ENCODE data around the gene DNAH10.

GRCh38 chr12:123763093-123763492 lies 992 bp downstream of the DNAH10 start:
- TF ChIP-seq BACH2 (CRISPR knock-in tag; IDR thresholded peaks at IDR 0.05; ENCODE audit: borderline replicate concordance) (no peak), PATZ1 (CRISPR knock-in tag; IDR thresholded peaks at IDR 0.05; ENCODE audit: borderline replicate concordance) (no peak), CSDC2 (CRISPR knock-in tag; IDR thresholded peaks at IDR 0.05) (no peak), ARNTL (CRISPR knock-in tag; IDR thresholded peaks at IDR 0.05; ENCODE audit: borderline replicate concordance, low read depth) (no peak), CREB5 (CRISPR knock-in tag; IDR thresholded peaks at IDR 0.05; ENCODE audit: low read depth) (no peak), ZFP30 (CRISPR knock-in tag; IDR thresholded peaks at IDR 0.05) (no peak)
